KMS-11 (cell line): Measurements from ENCODE around the gene HK3.

Source experiments
- H2AFZ ChIP-seq: fragments of 200-600 bp; sonication (generic); 2 replicates; pipeline ENCODE4 v1.6.1; 2016; ENCODE audit warnings: antibody characterized with exemption, mixed run types, low read depth
- H3K27ac ChIP-seq: fragments of 200-600 bp; sonication (generic); 2 replicates; pipeline ENCODE4 v1.6.1; 2016; ENCODE audit warnings: mild to moderate bottlenecking, mixed run types
- H3K27me3 ChIP-seq: fragments of 200-600 bp; sonication (generic); 2 replicates; pipeline ENCODE4 v1.6.1; 2017; ENCODE audit warnings: mild to moderate bottlenecking, low read depth, mixed run types, moderate library complexity; ENCODE audit not compliant: insufficient read depth
- H3K36me3 ChIP-seq: fragments of 200-600 bp; sonication (generic); 2 replicates; pipeline ENCODE4 v1.6.1; 2017; ENCODE audit warnings: mild to moderate bottlenecking, mixed run types; ENCODE audit not compliant: insufficient read depth
- H3K4me1 ChIP-seq: fragments of 200-600 bp; sonication (generic); 2 replicates; pipeline ENCODE4 v1.6.1; 2016; ENCODE audit warnings: mild to moderate bottlenecking, low read depth, mixed run types; ENCODE audit not compliant: poor library complexity, severe bottlenecking
- H3K4me2 ChIP-seq: fragments of 200-600 bp; sonication (generic); 2 replicates; pipeline ENCODE4 v1.7.0; 2016; ENCODE audit warnings: mild to moderate bottlenecking, mixed run types
- H3K4me3 ChIP-seq: fragments of 200-600 bp; sonication (generic); IDR thresholded peaks from 2 replicates; pipeline ENCODE4 v1.6.1; 2017; ENCODE audit warnings: low read depth, low read length, mixed read lengths; ENCODE audit not compliant: insufficient read depth
- H3K79me2 ChIP-seq: fragments of 200-600 bp; sonication (generic); 2 replicates; pipeline ENCODE4 v1.6.1; 2016; ENCODE audit warnings: low read depth, mixed run types; ENCODE audit not compliant: insufficient read depth
- H3K9ac ChIP-seq: fragments of 200-600 bp; sonication (generic); 2 replicates; pipeline ENCODE4 v1.6.1; 2016; ENCODE audit warnings: mild to moderate bottlenecking, mixed run types
- H4K20me1 ChIP-seq: fragments of 200-600 bp; sonication (generic); 2 replicates; pipeline ENCODE4 v1.6.1; 2016; ENCODE audit warnings: mild to moderate bottlenecking, mixed run types; ENCODE audit not compliant: insufficient read depth
- TF ChIP-seq, protein P1 (sequence below): fragments of 200-600 bp; sonication (generic); conservative IDR thresholded peaks from 2 replicates; pipeline ENCODE4 v1.6.1; 2017; ENCODE audit warnings: low read depth, mild to moderate bottlenecking, antibody characterized with exemption, low read length, moderate library complexity, mixed read lengths

Gene HK3

DNA sequence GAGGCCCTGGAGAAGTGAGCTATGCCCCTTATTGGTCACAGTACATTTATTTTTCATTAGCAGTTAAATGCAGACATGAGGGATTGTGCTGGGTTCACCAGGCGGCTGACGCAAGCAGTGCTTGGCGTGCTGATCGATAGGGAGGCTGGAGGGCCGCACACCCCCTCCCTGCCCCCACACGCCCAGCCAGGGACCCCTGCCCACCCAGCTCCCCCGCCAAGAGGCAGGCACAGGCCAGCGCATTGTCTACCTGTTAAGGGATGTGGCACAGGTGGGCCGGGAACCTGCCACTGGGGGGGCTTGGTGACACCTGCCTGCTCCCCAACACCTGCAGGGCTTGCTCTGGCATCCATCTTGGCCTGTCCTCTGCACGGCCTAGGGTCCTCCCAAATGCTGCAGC lies 39.2 kb downstream of the HK3 start:
- TF ChIP-seq, protein P1, sequence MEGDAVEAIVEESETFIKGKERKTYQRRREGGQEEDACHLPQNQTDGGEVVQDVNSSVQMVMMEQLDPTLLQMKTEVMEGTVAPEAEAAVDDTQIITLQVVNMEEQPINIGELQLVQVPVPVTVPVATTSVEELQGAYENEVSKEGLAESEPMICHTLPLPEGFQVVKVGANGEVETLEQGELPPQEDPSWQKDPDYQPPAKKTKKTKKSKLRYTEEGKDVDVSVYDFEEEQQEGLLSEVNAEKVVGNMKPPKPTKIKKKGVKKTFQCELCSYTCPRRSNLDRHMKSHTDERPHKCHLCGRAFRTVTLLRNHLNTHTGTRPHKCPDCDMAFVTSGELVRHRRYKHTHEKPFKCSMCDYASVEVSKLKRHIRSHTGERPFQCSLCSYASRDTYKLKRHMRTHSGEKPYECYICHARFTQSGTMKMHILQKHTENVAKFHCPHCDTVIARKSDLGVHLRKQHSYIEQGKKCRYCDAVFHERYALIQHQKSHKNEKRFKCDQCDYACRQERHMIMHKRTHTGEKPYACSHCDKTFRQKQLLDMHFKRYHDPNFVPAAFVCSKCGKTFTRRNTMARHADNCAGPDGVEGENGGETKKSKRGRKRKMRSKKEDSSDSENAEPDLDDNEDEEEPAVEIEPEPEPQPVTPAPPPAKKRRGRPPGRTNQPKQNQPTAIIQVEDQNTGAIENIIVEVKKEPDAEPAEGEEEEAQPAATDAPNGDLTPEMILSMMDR: no peak
- peaks cover 50% of the 10 kb centered on the region for H3K27me3 ChIP-seq

DNA sequence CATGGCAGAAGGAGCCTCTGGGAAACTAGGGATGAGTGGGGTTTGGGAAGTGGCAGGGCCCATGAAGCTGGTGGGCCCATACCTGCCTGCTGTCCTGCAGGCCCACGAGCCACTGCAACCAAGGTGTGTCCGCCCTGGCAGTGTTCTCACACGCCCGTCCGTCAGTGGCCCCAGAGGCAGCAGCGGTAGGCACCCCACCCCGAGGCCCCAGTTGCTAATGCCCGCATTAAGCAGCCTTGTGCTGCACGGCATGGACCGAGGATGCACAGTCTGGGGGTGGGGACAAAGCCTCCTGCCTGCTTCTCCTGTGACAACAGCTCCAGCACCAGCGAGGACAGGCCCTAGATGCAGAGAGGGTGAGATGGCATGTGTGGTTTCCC lies 41.3 kb downstream of the HK3 start:
- no peaks in the 10 kb centered on the region for H3K36me3 ChIP-seq
- H3K4me2 ChIP-seq: no peak overlapping the region
- peaks cover 12% of the 10 kb centered on the region for H3K4me1 ChIP-seq
- no peaks in the 10 kb centered on the region for H3K79me2 ChIP-seq
- H3K27me3 ChIP-seq: peaks cover 40% of the 10 kb centered on the region; the same call in 1 of the 2 replicates
- TF ChIP-seq, protein P1: no peak
- no peak overlapping the region for H3K4me3 ChIP-seq
- H2AFZ ChIP-seq: no peak overlapping the region
- H3K27ac ChIP-seq: no peak overlapping the region
- no peak overlapping the region for H3K9ac ChIP-seq
- H4K20me1 ChIP-seq: no peaks in the 10 kb centered on the region

More for the DNA sequence above, 39.2 kb downstream of the HK3 start:
- Histone ChIP-seq H3K79me2 (no peaks in the 10 kb centered on the region), H3K4me2 (no peak overlapping the region), H3K36me3 (no peaks in the 10 kb centered on the region), H4K20me1 (no peaks in the 10 kb centered on the region), H3K4me1 (peaks cover 15% of the 10 kb centered on the region), H2AFZ (no peak overlapping the region), H3K27ac (no peak overlapping the region), H3K4me3 (no peak overlapping the region), H3K9ac (no peak overlapping the region)

DNA sequence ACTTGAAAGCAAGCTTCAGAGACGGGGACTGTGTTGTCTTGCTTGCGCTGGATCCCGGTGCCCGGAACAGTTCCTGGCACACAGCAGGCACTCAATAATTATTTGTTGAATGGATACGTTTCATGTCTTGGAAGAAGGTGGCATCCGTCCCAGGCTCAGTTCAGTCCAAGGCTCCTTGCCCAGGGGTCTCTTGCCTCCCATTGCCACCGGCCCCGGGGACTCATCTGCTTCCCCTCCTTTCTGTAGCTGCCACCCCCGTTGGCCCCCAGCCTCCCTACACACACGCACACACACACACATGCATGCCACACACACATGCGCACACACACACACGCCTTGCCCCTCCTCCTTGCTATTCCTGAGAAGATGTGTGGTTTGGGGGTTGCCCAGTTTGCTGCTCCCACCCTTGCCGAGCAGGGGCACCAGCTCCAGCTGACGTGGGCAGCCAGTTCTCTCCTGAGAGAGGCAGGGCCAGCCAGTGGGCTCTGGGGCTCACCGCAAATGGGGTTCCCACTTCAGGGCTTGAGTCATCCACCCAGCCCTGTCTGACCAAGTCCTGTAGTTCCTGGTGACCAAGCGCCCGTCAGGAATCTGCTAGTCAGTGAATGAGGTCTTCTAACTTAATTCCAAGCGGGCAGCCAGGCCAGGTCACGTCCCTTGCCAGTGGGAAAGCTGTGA lies 41.8 kb downstream of the HK3 start:
- Histone ChIP-seq H3K9ac (no peak overlapping the region), H3K27me3 (peaks cover 40% of the 10 kb centered on the region; the same call in 1 of the 2 replicates), H4K20me1 (no peaks in the 10 kb centered on the region), H3K27ac (no peak overlapping the region), H2AFZ (no peak overlapping the region), H3K79me2 (no peaks in the 10 kb centered on the region), H3K4me1 (peaks cover 7% of the 10 kb centered on the region), H3K4me2 (no peak overlapping the region), H3K4me3 (no peak overlapping the region), H3K36me3 (no peaks in the 10 kb centered on the region)
- TF ChIP-seq, protein P1: no peak

DNA sequence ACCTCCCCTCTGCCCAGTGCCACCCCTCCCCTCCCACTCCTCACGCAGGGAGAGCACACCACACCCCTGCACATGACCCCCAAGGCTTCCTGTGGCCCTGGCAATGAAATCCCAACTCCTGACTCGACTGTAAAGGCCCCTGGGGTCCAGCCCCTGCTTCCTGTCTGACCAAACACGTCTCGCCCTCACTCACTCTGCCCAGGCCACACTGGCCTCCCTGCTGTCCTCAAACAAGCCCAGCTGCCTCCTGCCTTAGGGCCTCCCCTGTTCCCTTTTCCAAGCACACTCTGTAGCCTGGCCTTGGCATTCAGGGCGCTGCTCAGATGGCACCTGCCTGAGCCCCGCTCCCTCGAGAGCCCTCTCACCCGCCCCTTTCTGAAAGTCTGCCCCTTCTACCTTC lies 42.4 kb downstream of the HK3 start:
- no peak overlapping the region for H3K27ac ChIP-seq
- TF ChIP-seq, protein P1: no peak

More for the DNA sequence above, 42.4 kb downstream of the HK3 start:
- H2AFZ ChIP-seq: no peak overlapping the region
- H3K27me3 ChIP-seq: peaks cover 39% of the 10 kb centered on the region; the same call in 1 of the 2 replicates
- peaks cover under 1% of the 10 kb centered on the region for H3K4me1 ChIP-seq
- H3K79me2 ChIP-seq: no peaks in the 10 kb centered on the region
- no peaks in the 10 kb centered on the region for H3K36me3 ChIP-seq
- H3K4me3 ChIP-seq: no peak overlapping the region
- no peak overlapping the region for H3K4me2 ChIP-seq
- H3K9ac ChIP-seq: no peak overlapping the region
- H4K20me1 ChIP-seq: no peaks in the 10 kb centered on the region
